Globus pallidus (tissue), 1 donor: ENCODE measurements around the gene E2F6.

ENCODE experiments used
- DNase-seq: peaks from one replicate; pipeline ENCODE4 v3.0.0-alpha.2; 2015; ENCODE audit warnings: low spot score

The E2F6 gene, protein sequence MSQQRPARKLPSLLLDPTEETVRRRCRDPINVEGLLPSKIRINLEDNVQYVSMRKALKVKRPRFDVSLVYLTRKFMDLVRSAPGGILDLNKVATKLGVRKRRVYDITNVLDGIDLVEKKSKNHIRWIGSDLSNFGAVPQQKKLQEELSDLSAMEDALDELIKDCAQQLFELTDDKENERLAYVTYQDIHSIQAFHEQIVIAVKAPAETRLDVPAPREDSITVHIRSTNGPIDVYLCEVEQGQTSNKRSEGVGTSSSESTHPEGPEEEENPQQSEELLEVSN

DNA sequence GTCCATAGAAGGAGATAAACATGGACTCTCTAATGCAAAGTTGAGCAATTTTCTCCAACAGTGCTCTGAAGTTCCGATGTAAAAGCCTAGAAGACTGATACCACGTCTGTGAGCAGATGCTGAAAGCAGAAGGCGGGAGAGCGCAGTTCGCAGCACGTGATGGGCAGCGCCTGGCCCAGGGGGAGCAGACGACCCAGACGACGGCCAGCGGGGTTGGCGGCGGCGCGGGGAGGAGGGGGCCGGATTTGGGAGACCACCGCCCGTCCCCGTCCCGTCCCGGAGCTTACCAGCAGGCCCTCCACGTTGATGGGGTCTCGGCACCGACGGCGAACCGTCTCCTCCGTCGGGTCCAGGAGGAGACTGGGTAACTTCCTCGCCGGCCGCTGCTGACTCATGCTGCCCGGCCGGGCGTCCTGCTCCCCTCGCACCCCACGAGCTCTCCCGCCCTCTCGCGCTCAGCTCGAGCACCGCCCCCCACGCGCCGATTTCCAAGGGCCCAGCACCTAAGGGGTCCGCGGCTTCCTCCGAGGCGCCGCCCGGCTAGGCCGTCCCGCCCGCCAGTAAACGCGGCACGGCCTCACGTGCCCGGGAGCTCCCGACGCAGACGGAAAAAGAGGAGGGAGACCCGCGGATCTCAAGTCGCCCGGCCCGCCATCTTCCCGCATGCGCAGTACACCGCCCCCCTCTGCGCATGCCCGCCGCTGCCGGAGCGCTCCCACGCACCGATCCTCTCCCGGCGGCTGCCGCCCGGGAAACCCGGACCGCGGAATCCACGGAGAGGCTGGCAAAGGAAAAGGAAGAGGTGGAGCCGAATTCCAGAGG, at the start of gene E2F6:
TSS of gene E2F6 (minus strand) at position 677 of the 822 bp plus-strand sequence. CDS start at position 395, 282 bp downstream.
- DNase-seq: peak; percentile 87

DNA sequence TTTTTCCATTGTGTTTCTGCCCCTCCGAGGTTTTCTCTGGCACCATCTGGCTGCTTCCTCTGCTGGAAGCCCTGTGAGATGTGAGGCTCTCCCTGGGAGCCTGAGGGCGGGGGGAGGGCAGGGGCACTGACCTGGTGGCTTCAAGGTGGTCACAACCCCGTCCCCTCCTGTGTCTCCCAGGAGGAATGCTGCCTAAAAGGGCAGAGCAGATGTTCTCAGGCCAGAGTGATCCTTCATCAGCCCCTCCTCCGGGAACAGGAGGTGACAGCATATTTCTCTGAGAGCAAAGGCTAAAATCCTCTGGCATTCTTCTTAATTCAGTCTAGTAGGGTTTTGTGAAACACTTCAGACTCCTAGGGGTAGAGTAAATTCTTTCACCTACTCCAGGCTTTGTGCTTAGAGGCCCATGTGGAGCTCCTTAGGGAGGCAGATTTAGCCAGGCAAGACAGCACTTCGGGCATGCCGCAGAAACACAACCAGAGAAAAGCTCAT, 49.6 kb upstream of the E2F6 start:
- DNase-seq: no peak

DNA sequence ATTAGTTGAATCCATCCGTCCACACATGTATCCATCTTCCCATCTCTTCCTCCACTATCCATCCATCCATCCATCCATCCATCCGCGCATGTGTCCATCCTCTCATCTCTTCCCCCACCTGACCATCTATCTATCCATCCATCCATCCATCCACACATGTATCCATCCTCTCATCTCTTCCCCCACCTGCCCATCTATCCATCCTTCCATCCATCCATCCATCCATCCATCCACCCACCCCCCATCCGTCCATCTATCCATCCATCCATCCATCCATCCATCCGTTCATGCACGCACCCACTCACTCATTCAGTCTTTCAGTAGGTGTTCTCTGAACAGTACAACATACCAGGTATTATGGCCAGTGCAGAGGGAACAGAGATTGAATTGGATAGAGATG, 48.9 kb upstream of the E2F6 start:
- DNase-seq: no peak

DNA sequence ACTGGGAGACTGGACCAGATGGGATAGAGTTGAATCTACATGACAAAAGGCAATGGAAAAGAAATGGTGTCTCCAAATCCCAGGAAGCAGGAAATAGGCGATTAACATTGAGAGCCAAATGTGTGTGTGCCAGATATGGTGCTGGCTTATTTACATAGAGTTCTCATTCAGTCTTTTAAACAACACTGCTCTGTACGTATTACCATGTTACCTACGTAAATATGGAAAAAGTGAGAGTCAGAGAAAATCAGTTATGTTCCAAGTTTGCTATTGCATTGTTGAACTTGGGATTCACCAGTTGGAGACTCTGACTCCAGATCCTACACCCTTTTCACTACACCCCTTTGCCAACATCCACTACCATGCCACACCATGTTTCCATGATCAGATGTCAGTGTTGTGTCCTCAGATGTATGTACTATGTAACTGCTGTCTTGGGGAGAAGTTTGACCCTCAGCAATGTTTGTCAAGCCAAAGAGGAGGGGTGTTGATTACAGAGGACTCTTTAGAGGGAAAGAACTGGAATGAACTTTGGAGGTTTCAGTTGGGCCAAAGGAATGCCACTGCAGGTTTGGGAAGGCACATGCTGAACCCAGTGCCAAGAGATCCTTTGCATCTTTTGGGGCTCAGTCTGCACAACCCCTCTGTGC, 48.2 kb upstream of the E2F6 start:
- DNase-seq: no peak

DNA sequence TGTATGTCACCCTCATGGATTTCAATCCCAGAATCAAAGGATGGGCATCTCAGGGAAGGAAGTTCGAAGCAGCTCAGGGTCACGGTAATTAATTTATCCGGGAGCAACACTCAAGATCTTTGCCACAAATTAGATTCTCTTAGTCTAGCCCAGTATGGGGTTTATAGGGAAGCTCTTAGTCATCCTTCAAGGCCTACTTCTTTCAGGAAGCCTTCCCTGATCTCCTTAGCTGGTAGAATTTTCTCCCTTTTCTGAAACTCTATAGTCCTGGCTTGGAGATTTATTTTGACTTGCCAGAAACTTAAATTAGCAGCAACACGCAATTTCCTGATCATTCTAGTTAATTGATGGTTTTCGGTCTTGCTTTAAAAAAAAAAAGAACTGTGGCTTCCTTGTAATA, 47.4 kb upstream of the E2F6 start:
- no peak for DNase-seq

DNA sequence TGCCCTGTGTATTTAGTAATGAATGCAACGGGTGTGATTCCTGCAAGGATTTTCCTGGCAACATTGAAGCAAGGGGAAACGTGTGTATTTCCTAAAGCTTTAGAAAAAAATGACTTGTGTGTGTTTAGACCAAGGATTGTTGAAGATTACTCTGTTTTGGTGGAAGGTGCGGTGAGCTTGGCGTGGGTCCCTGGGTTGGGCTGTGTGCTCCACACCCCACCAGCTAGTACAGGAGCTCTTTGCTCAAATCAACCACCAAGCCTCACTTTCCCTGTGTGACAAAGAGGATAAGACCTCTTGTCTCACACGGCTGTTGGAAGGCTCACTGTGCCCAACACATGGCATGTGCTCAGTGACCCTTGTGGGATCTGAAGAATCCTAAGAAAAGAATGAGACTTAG, 46.5 kb upstream of the E2F6 start:
- DNase-seq: no peak

DNA sequence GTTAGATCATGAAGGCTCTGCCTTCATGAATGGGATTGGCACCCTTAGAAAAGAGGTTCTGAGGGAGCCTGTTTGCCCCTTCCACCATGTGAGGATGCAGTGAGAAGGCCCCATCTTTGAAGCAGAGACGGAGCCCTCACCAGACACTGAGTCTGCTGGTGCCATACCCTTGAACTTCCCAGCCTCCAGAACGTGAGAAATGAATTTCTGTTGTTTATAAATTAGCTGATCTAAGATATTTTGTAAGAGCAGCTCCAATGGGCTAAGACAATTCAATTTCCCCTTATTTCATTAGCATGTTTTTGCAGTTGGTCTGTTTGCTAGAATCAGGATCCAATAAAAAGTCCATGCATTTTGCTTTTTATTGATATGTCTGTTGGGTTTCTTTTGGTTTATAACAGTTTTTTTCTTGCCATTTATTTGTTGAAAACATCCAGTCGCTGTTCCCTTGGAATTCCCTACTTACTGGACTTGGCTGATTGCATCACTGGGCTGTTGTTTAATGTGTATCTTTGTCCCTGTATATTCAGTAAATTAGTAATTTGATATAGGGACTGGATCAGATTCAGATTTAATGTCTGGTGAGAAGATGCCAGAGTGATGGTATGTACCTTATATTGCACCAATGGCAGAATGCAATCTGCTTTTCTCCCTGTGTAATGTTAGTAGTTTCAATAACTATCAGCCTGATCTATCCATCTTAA, 43.8 kb upstream of the E2F6 start:
- DNase-seq: no peak

DNA sequence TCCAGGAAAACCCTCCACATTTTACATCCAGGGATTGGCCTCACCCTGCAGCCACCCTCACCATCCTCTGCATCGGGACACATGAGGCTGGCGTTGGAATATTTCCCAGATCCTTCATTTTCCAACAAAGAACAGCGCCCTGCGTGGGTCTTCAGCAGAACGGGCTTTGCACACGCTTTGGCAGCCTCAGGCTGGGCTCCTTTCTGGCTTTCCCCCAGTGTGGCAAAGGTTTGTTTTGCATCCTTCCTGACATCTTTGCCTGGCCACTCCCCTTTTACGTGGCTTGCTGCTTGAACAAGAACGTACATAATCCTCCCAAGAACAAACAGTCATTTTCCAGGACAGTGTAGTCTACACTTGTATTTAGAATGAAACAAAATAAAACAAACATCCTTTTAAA, 42.3 kb upstream of the E2F6 start:
- DNase-seq: peak; percentile 69

DNA sequence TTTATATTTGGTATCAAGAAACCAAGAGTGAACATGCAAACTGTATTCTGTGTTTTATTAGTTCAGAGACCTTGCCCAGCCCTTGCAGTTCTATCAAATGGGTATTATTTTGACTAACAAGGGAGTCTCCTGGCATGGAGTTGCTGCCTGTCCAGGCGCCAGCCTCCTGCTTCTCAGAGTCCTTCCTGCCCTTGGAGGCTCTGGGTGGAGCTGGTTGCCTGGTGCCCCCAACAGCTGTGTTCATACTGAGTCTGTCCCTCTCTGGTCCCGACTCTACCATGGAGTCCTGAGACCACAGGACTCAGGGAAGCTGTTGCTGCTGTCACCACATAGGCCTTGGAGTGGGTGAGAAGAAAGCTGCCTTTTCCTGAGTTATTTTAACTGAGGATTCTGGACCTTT, 41.6 kb upstream of the E2F6 start:
- DNase-seq: no peak

DNA sequence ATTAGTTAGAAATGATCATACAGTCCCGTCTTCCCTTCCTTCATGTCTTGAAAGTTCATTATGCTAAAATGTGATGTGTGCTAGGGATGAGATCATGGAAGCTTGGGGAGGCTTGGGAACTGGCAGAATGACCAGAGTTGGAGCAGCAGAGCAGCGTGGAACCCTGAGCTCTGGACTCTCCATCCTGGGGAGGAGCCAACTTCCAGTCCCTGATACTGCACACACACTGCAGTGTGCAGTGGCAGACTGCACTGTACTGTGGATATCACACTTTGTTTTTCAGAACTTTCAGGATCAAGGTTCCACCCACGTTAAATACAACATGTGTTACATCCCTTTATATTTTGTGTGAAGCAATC, 40.6 kb upstream of the E2F6 start:
- DNase-seq: no peak

DNA sequence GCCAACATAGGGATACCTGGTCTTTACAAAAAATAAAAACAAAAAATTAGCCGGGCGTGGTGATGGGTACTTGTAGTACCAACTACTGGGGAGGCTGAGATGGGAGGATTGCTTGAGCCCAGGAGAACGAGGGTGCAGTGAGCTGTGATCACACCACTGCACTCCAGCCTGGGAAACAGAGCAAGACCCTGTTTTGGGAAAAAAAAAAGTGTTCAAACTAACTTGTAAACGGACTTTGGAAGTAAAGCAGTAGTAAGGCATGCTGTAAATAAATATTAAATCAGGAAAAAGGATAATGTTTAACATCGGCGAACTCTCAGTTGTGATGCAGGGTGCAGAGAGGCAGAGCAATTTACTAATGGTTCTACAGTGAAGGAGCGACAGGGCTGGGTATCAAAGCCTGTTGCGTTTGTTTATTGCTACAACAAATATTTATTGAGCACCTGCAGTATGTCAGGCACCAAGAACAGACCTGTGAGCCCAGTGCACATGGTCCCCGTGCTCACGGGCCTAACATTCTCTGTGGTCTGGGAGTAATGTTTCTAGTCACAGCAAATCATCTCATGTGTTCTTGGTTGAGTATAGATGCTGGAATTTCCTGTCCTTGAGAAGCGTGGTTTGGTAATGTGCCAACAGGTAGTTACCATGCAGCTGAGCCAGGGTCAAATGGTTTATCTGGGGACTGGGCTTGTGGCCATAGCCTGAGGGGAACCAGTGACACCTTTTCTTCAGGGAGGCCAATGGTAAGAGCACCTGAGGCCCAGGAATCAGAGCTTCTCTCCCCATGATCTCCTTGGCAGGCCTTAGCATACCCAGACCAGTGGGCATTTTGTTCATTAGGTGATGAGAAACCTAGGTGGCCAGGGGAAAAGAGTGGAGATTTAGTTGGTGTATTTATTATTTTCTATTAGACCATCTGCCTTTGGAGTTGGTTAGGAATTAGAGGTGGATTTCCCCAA, 40.0 kb upstream of the E2F6 start:
- DNase-seq: no peak

DNA sequence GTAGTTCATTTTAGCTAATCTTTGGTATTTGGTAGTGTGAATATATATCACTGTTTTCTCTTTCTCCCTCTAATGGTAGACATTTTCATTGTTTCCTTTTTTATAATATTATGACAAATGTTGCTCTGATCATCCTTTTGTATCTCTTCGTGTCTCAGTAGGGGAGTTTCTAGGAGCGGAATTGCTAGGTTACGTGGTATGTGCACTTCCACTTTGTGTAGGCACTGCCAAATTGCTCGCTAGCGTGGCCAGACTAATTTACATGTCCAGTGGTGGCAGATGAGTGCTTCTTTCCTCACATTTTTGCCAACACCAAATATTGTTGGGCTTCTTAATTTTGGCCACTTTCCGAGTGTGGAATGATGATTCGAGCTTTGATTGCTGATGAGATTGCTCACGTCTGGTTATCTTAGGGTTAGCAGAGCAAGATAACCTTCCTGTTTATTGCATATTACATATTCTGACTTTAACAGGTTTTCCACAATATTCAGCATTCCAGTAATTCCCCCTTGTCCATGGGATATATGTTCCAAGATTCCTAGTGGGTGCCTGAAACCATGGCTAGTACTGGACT, 37.5 kb upstream of the E2F6 start:
- DNase-seq: no peak

DNA sequence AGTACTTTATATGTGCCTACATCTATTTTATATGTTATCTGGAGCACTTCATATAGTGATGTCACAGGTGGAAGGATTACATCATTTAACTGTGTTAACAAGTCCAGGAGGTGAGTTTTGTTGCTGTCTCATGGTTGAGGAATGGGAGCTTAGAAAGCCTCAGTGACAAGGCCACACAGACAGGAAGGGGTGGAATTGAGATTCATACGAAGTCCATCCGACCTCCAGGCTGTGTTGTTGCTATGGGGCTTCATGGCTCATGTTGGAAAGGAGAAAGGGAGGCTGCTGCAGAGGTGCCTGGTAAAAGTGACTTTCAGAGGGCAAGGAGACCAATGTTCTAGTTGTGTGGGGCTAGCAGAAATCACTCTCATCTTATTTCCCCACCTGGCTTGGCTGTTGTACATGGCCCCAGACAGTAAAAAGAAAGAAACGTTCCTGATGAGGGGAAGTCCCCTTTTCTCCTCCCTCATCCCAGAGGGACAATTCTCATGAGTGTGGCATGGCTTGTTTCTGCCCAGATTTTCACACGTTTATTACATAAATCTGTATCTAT, 36.9 kb upstream of the E2F6 start:
- no peak for DNase-seq

DNA sequence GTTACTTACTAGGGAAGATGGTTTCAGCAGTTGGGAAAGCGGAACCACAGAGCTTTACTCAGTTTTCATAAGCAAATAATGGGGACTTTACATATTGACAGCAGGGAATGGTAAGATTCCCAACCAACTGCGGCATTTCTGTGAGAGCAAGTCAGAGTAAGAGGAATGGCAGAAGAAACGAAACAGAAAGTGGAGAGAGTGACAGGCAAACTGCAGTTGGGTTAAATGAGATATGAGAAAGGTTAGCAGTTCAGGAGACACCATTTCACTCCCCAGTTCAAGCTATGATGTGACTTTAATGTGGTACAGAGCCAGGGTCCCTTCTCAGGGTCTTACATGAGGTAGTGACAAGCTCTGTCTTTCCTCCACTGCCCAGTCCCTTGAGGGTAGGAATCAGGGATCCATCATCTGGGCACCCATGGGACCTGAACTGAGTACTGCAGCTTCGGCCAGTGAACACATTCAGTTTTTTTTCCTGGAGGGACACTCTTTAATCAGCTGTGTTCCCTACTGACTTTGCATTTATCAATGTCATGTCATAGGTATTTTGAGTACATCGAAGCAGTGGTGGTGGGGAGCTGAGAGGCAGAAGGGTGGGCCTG, 34.8 kb upstream of the E2F6 start:
- no peak for DNase-seq

DNA sequence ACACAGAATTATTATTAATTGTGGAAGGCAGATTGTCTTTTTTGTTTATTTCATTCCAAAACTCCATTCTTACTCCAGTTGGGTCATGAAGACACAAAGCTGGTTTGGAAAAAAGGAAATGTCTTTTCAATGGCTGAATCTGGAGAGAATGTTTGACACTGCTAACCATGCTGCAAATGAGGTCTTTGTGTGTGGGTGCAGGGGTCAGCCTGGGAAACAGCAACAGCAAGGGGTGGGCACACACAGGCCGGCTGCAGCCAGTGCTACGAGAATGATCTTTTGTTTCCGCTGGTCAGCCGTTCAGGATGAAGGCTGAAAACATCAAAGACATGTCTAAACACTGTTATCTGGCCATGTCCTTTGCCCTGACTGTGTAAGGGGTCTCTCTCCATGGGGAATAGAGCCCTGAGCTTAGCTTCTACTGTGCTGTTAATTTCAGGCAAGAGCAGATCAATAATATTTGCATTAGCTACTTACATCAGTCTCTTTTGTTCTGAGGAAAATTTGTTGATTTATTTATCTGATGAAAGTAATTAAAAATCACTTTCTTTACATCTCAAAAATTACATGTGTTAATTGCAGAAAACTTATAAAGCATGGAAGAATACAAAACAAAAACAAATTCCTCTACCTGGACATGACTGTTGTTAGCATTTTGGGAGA, 33.3 kb upstream of the E2F6 start:
- DNase-seq: peak; percentile 88

DNA sequence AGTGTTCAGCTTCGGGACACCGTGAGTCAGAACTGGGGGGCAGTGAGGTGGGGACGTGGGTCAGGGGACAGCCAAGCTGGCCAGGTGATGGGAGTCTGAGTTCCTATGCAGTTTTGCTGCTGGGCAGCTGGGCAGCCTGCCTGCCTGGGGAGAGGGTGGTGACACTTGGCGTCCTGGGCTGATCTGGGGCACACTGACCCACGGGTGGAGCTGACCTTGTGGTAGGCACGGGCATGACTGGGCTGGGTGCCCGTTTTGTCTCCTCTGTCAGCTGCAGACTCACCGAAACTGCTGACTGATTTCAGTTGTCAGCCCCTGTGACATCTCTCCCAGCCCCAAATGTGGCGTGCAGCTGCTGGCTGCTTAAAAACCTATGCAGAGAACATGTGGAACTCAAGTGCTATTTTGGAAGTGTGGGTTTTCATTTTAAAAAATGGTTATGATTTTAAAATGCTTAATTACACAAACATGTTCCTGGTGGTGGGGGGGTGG, 32.6 kb upstream of the E2F6 start:
- DNase-seq: peak; percentile 86

DNA sequence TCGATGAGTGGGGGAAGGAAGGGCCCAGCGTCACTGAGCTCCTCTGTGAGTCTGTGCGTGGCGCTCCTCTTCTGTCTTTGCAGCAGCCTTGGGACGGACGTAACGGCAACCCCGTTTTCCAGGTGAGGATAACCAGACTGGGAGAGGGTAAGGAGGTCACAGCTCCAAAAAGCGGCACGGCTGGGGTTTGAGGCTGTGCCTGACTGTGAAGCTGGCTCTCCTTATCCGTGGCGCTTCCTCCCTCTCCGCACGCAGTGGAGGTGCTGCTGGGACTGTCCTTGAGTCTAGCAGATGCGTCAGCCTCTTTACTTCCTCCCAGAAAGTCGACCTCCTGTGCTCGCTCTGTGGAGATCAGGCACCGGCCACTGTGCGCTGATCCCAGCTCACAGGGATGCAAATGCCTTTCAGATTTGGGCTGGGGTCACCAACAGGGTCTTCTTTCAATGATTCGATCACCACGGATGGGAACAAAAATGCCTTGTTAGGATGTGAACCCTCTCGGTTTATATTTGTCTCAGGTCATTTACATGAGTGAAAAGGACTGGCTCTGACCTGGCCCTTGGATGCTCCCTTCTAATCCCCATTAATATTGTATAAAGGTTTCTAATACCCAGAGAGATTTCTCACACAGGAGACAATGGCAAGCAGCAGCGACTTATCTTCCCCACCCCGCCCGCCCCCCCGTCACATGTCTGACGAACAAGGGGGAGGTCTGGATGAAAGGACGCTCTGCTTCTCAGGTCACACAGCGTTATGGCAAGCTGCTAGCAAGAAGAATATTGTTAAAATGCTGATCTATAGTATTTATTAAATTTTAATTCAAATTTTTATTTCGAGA, 30.1 kb upstream of the E2F6 start:
- peak; percentile 32 for DNase-seq

DNA sequence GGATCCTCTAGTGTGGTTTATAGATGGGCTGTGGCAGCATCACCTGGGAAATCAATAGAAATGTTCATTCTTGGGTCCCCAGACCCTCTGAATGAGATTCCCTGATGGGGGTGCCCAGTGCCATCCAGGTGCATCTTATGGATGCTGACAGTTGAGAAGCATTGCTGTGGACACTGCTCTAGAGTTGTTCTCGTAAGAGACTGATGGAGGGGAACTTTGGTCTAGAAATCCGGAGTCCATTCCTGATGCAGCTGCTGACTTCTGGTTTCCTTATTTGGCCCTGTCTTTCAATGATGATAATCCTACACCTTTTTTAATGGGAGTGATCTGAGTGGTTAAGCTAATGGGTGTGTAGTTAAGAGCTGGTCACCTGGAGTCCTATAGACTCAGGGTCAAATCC, 28.3 kb upstream of the E2F6 start:
- no peak for DNase-seq
